Natural killer cell (primary cell): ENCODE measurements around the gene GAREM1. TPM values are rescaled to one million over a fixed set of nuclear protein-coding genes. Genes with fewer than 3 reads are reported as not detected.

Experiments
- ATAC-seq, 3 donors: fragments of 150-1000 bp in 2 of 3; fragments of 200-7000 bp in 1 of 3; cut with Tn5 transposase; 1 replicate in 1 of 3; 2 replicates in 2 of 3; pipeline ENCODE4 v1.10.0; 2021; ENCODE audit warnings: mild to moderate bottlenecking in 2 of 3, moderate library complexity in 2 of 3
- DNase-seq, 2 donors: peaks; one replicate each; pipeline versions ENCODE4 v3.0.0 to v3.0.0-alpha.2; 2013 to 2021; ENCODE audit warnings: mixed read lengths in 1 of 2
- H3K27ac ChIP-seq: one replicate; pipeline ENCODE4 v1.5.1; 2013; ENCODE audit warnings: mild to moderate bottlenecking, low read length
- H3K27me3 ChIP-seq: one replicate; pipeline ENCODE4 v1.6.1; 2013; ENCODE audit warnings: low read length; ENCODE audit not compliant: control insufficient read depth, insufficient read depth
- H3K36me3 ChIP-seq: one replicate; pipeline ENCODE4 v1.6.1; 2013; ENCODE audit warnings: low read length; ENCODE audit not compliant: control insufficient read depth, insufficient read depth
- H3K4me1 ChIP-seq: one replicate; pipeline ENCODE4 v1.6.1; 2013; ENCODE audit warnings: low read length; ENCODE audit not compliant: control insufficient read depth, insufficient read depth
- H3K4me3 ChIP-seq: one replicate; pipeline ENCODE4 v1.5.1; 2013; ENCODE audit warnings: low read length
- H3K9me3 ChIP-seq: one replicate; pipeline ENCODE4 v1.6.1; 2013; ENCODE audit warnings: low read length; ENCODE audit not compliant: control insufficient read depth, insufficient read depth
- H3K27ac Mint-ChIP-seq, 2 donors: one replicate each; pipeline ENCODE4 v1.8.0; 2022; ENCODE audit warnings: mild to moderate bottlenecking in 2 of 2, mixed read lengths in 2 of 2, moderate library complexity in 1 of 2
- H3K27me3 Mint-ChIP-seq, 2 donors: one replicate each; pipeline ENCODE4 v1.8.0; 2022; ENCODE audit warnings: low read depth in 2 of 2, mixed read lengths in 2 of 2
- H3K36me3 Mint-ChIP-seq: one replicate; pipeline ENCODE4 v1.8.0; 2022; ENCODE audit warnings: mixed read lengths
- H3K4me1 Mint-ChIP-seq, 2 donors: one replicate each; pipeline ENCODE4 v1.8.0; 2022; ENCODE audit warnings: mixed read lengths in 2 of 2
- H3K4me3 Mint-ChIP-seq: one replicate; pipeline ENCODE4 v1.8.0; 2022; ENCODE audit warnings: mild to moderate bottlenecking, moderate library complexity, mixed read lengths
- H3K9me3 Mint-ChIP-seq, 2 donors: one replicate each; pipeline ENCODE4 v1.8.0; 2022; ENCODE audit warnings: mixed read lengths in 2 of 2
- CTCF ChIP-seq: fragments of 200-600 bp; IDR thresholded peaks from one replicate; pipeline ENCODE4 v1.8.0; 2022; ENCODE audit warnings: antibody characterized with exemption
- WGBS: methylation state at CpG from one replicate; pipeline ENCODE4 v1.1.7; 2013; ENCODE audit warnings: missing lambda C conversion rate; ENCODE audit not compliant: insufficient coverage; 5-methylcytosine and 5-hydroxymethylcytosine counted together
- intact Hi-C: fragments of 100-400 bp; cut with micrococcal nuclease; formaldehyde crosslinking; loops from one replicate; pipeline ENCODE4 v1.14.2; 2022
- total RNA-seq, 4 donors: library from RNA; stranded (reverse); fragments of 120-200 nt in 1 of 4; gene quantifications; one replicate each; pipeline versions ENCODE4 v1.2.3 to v1.2.4, GENCODE V29; 2013 to 2022

The GAREM1 gene
- total RNA-seq, 3 donors from 2014 or later (not counting 1 experiment from before 2014, with no cell fraction given): 0.09 TPM; not detected in 2

- no peak for TF ChIP-seq CTCF
- Histone ChIP-seq H3K27ac (no peak overlapping the region), H3K4me1 (no peaks in the 10 kb centered on the region), H3K27me3 (no peaks in the 10 kb centered on the region), H3K9me3 (no peaks in the 10 kb centered on the region), H3K4me3 (no peak overlapping the region), H3K36me3 (no peaks in the 10 kb centered on the region)
- H3K27ac Mint-ChIP-seq: no peak overlapping the region
- peaks cover 3 to 4% of the 10 kb centered on the region in 2 donors for H3K9me3 Mint-ChIP-seq
- intact Hi-C loops: loop anchor here (10.0 kb wide), 1 partner anchor 61 kb away; no protein-coding TSS in a partner anchor
- DNase-seq (no peak), ATAC-seq (no peak)
- H3K27me3 Mint-ChIP-seq: peaks cover 2 to 18% of the 10 kb centered on the region in 2 donors
- no peaks in the 10 kb centered on the region for H3K4me1 Mint-ChIP-seq
- no CpG with 5 or more reads among the region's 3 CpGs for WGBS
- H3K4me3 Mint-ChIP-seq: no peak overlapping the region
- H3K36me3 Mint-ChIP-seq: no peaks in the 10 kb centered on the region
Measured at GRCh38 chr18:32393407-32393806, 77.3 kb downstream of the GAREM1 start.

- no peak for TF ChIP-seq CTCF
- no peaks in the 10 kb centered on the region for H3K4me1 Mint-ChIP-seq
- no peaks in the 10 kb centered on the region for H3K4me1 ChIP-seq
- WGBS: 33% methylated on average over 7 of the region's 7 CpGs
- H3K9me3 Mint-ChIP-seq: peaks cover 0 to 3% of the 10 kb centered on the region in 2 donors
- H3K36me3 ChIP-seq: no peaks in the 10 kb centered on the region
- H3K27ac Mint-ChIP-seq: no peak overlapping the region
- ATAC-seq: no peak
- H3K4me3 Mint-ChIP-seq: no peak overlapping the region
- no peaks in the 10 kb centered on the region for H3K9me3 ChIP-seq
- intact Hi-C loops: loop anchor here (10.0 kb wide), 1 partner anchor 64 kb away; no protein-coding TSS in a partner anchor
- no peaks in the 10 kb centered on the region for H3K36me3 Mint-ChIP-seq
- no peak overlapping the region for H3K4me3 ChIP-seq
- DNase-seq: no peak
- no peaks in the 10 kb centered on the region for H3K27me3 ChIP-seq
- peaks cover 0 to 25% of the 10 kb centered on the region in 2 donors for H3K27me3 Mint-ChIP-seq
- H3K27ac ChIP-seq: no peak overlapping the region
Measured at GRCh38 chr18:32391126-32391525, 79.6 kb downstream of the GAREM1 start.

DNA sequence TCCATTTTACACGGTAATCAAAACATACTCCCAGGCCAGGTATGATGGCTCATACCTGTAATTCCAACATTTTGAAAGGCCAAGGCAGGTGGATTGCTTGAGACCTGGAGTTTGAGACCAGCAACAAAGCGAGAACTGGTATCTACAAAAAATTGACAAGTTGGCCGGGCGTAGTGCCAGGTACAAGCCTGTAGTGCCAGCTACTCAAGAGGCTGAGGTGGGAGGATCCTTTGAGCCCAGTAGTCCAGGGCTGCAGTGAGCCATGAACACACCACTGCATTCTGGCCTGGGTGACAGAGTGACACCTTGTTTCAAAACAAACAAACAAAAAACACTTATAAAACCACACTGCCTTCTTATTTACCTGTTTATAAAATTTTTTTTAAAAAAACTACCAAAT is 80.8 kb downstream of the GAREM1 start:
- no peak for ATAC-seq

More for the DNA sequence above, 80.8 kb downstream of the GAREM1 start:
- Mint-ChIP-seq H3K27ac (no peak overlapping the region), H3K4me3 (no peak overlapping the region), H3K4me1 (no peaks in the 10 kb centered on the region), H3K36me3 (no peaks in the 10 kb centered on the region), H3K9me3 (no peaks in the 10 kb centered on the region), H3K27me3 (peaks cover 0 to 25% of the 10 kb centered on the region in 2 donors)
- Histone ChIP-seq H3K27ac (no peak overlapping the region), H3K36me3 (no peaks in the 10 kb centered on the region), H3K9me3 (no peaks in the 10 kb centered on the region), H3K4me1 (no peaks in the 10 kb centered on the region), H3K4me3 (no peak overlapping the region), H3K27me3 (no peaks in the 10 kb centered on the region)
- DNase-seq: no peak
- TF ChIP-seq CTCF: no peak
- intact Hi-C loops: loop anchor here (10.0 kb wide), 1 partner anchor 65 kb away; no protein-coding TSS in a partner anchor
- WGBS: 84% methylated on average over 4 of the region's 4 CpGs
